Measurements from ENCODE around the gene HADH. TPM values are rescaled to one million over a fixed set of nuclear protein-coding genes. Genes with fewer than 3 reads are reported as not detected.

HADH gene
- polyA plus RNA-seq, 1 donor: 103 TPM

- no peak for DNase-seq (ENCODE audit: low read depth)
Measured at GRCh38 chr4:108058685-108059440, 69.2 kb downstream of the HADH start.

GRCh38 chr4:108060164-108060563 lies 70.5 kb downstream of the HADH start:
- no peak for DNase-seq (ENCODE audit: low read depth)

GRCh38 chr4:108060686-108061321 lies 71.1 kb downstream of the HADH start:
- no peak for DNase-seq (ENCODE audit: low read depth)

GRCh38 chr4:108068442-108068841 lies 78.8 kb downstream of the HADH start:
- no peak for DNase-seq (ENCODE audit: low read depth)

GRCh38 chr4:108070775-108071174 lies 81.1 kb downstream of the HADH start:
- no peak for DNase-seq (ENCODE audit: low read depth)

- no peak for DNase-seq (ENCODE audit: low read depth)
Measured at GRCh38 chr4:108072300-108072699, 82.6 kb downstream of the HADH start.

GRCh38 chr4:108078024-108078733 lies 88.5 kb downstream of the HADH start:
- DNase-seq (ENCODE audit: low read depth): no peak

- no peak for DNase-seq (ENCODE audit: low read depth)
Measured at GRCh38 chr4:108080747-108081146, 91.1 kb downstream of the HADH start.

- no peak for DNase-seq (ENCODE audit: low read depth)
Measured at GRCh38 chr4:108081256-108081655, 91.6 kb downstream of the HADH start.

Other genes starting within 250 kb of the HADH start
- gene SGMS2, start 165.0 kb upstream of the HADH start, polyA plus RNA-seq (ENCODE audit: insufficient read length): 8.5 TPM
- 4.7 TPM for gene CYP2U1, start 58.3 kb upstream of the HADH start, polyA plus RNA-seq (ENCODE audit: insufficient read length)
- gene LEF1, start 179.0 kb downstream of the HADH start, polyA plus RNA-seq (ENCODE audit: insufficient read length): 6.7 TPM

Measured in forelimb muscle (tissue), 1 donor.